HEK293 (cell line): ENCODE results near the gene ARL15.

Experiments
- HOXC10 ChIP-seq: sonication (generic); formaldehyde crosslinking; IDR thresholded peaks from 2 replicates; pipeline ENCODE4 v1.8.1; 2023; ENCODE audit warnings: mild to moderate bottlenecking, missing genetic modification reagents
- KLF10 ChIP-seq: fragments of 450-650 bp; IDR thresholded peaks from 2 replicates; pipeline ENCODE4 v1.5.1; 2018; ENCODE audit warnings: missing biosample characterization, mild to moderate bottlenecking, missing genetic modification characterization
- KLF16 ChIP-seq: fragments of 450-650 bp; formaldehyde crosslinking; IDR thresholded peaks from 2 replicates; pipeline ENCODE4 v1.5.1; 2017; ENCODE audit warnings: missing biosample characterization, missing genetic modification characterization
- TSHZ1 ChIP-seq: fragments of 450-650 bp; formaldehyde crosslinking; IDR thresholded peaks from 2 replicates; pipeline ENCODE4 v1.5.1; 2016; ENCODE audit warnings: missing biosample characterization, missing genetic modification characterization, borderline replicate concordance
- ZBTB44 ChIP-seq: fragments of 450-650 bp; IDR thresholded peaks from 2 replicates; pipeline ENCODE4 v1.5.1; 2018; ENCODE audit warnings: missing biosample characterization, mild to moderate bottlenecking, missing genetic modification characterization
- ZNF112 ChIP-seq: fragments of 450-650 bp; formaldehyde crosslinking; IDR thresholded peaks from 2 replicates; pipeline ENCODE4 v1.5.0; 2017; ENCODE audit warnings: missing biosample characterization, missing genetic modification characterization
- ZNF121 ChIP-seq: fragments of 450-650 bp; formaldehyde crosslinking; IDR thresholded peaks from 2 replicates; pipeline ENCODE4 v1.5.1; 2016; ENCODE audit warnings: missing biosample characterization, missing genetic modification characterization
- ZNF184 ChIP-seq: fragments of 450-650 bp; IDR thresholded peaks from 2 replicates; pipeline ENCODE4 v1.5.1; 2018; ENCODE audit warnings: missing biosample characterization, mild to moderate bottlenecking, missing genetic modification characterization
- ZNF214 ChIP-seq: fragments of 450-650 bp; formaldehyde crosslinking; IDR thresholded peaks from 2 replicates; pipeline ENCODE4 v1.5.1; 2017; ENCODE audit warnings: missing biosample characterization, mild to moderate bottlenecking, missing genetic modification characterization, borderline replicate concordance
- ZNF26 ChIP-seq: fragments of 450-650 bp; formaldehyde crosslinking; IDR thresholded peaks from 2 replicates; pipeline ENCODE4 v1.5.1; 2016; ENCODE audit warnings: missing biosample characterization, missing genetic modification characterization
- ZNF274 ChIP-seq, 2 experiments: fragments of 200-500 bp in 1 of 2; fragments of 450-650 bp in 1 of 2; sonication (Bioruptor generic) in 1 of 2; formaldehyde crosslinking in 1 of 2; IDR thresholded peaks; 2 replicates each; pipeline versions ENCODE4 v1.5.1 to v1.6.1; 2014 to 2016; ENCODE audit warnings: borderline replicate concordance in 1 of 2, inconsistent platforms in 1 of 2, low read length in 1 of 2, missing biosample characterization in 1 of 2, missing genetic modification characterization in 1 of 2
- ZNF350 ChIP-seq: fragments of 450-650 bp; formaldehyde crosslinking; IDR thresholded peaks from 2 replicates; pipeline ENCODE4 v1.5.0; 2017; ENCODE audit warnings: missing biosample characterization, mild to moderate bottlenecking, missing genetic modification characterization
- ZNF394 ChIP-seq: fragments of 450-650 bp; formaldehyde crosslinking; IDR thresholded peaks from 2 replicates; pipeline ENCODE4 v1.5.1; 2016; ENCODE audit warnings: missing biosample characterization, missing genetic modification characterization, mild to moderate bottlenecking, moderate library complexity, borderline replicate concordance
- ZNF473 ChIP-seq: fragments of 450-650 bp; formaldehyde crosslinking; IDR thresholded peaks from 2 replicates; pipeline ENCODE4 v1.5.1; 2017; ENCODE audit warnings: missing biosample characterization, missing genetic modification characterization
- ZNF596 ChIP-seq: fragments of 450-650 bp; IDR thresholded peaks from 2 replicates; pipeline ENCODE4 v1.5.0; 2018; ENCODE audit warnings: missing biosample characterization, mild to moderate bottlenecking, missing genetic modification characterization, moderate library complexity
- ZNF600 ChIP-seq: fragments of 450-650 bp; formaldehyde crosslinking; IDR thresholded peaks from 2 replicates; pipeline ENCODE4 v1.5.1; 2016; ENCODE audit warnings: missing biosample characterization, missing genetic modification characterization
- ZNF623 ChIP-seq: fragments of 450-650 bp; formaldehyde crosslinking; IDR thresholded peaks from 2 replicates; pipeline ENCODE4 v1.5.1; 2016; ENCODE audit warnings: missing biosample characterization, missing genetic modification characterization
- ZNF624 ChIP-seq: fragments of 450-650 bp; formaldehyde crosslinking; IDR thresholded peaks from 2 replicates; pipeline ENCODE4 v1.5.1; 2017; ENCODE audit warnings: missing biosample characterization, missing genetic modification characterization
- ZNF660 ChIP-seq: fragments of 450-650 bp; IDR thresholded peaks from 2 replicates; pipeline ENCODE4 v1.5.1; 2018; ENCODE audit warnings: missing biosample characterization, mild to moderate bottlenecking, missing genetic modification characterization
- ZNF677 ChIP-seq: fragments of 450-650 bp; IDR thresholded peaks from 2 replicates; pipeline ENCODE4 v1.5.0; 2018; ENCODE audit warnings: missing biosample characterization, mild to moderate bottlenecking, missing genetic modification characterization, moderate library complexity
- ZNF701 ChIP-seq: fragments of 450-650 bp; formaldehyde crosslinking; IDR thresholded peaks from 2 replicates; pipeline ENCODE4 v1.5.1; 2016; ENCODE audit warnings: missing biosample characterization, missing genetic modification characterization
- ZNF830 ChIP-seq: fragments of 450-650 bp; IDR thresholded peaks from 2 replicates; pipeline ENCODE4 v1.5.0; 2018; ENCODE audit warnings: missing biosample characterization, missing genetic modification characterization, low read depth, mild to moderate bottlenecking, moderate library complexity
- ZSCAN30 ChIP-seq: fragments of 450-650 bp; IDR thresholded peaks from 2 replicates; pipeline ENCODE4 v1.5.1; 2018; ENCODE audit warnings: missing biosample characterization, mild to moderate bottlenecking, missing genetic modification characterization, moderate library complexity
- TF ChIP-seq, protein P1 (sequence below): fragments of 450-650 bp; formaldehyde crosslinking; IDR thresholded peaks from 2 replicates; pipeline ENCODE4 v1.5.1; 2017; ENCODE audit warnings: missing biosample characterization, missing genetic modification characterization
- TF ChIP-seq, protein P2 (sequence below): fragments of 450-650 bp; formaldehyde crosslinking; IDR thresholded peaks from 2 replicates; pipeline ENCODE4 v1.5.1; 2017; ENCODE audit warnings: missing biosample characterization, missing genetic modification characterization
- TF ChIP-seq, protein P3 (sequence below): fragments of 450-650 bp; formaldehyde crosslinking; IDR thresholded peaks from 2 replicates; pipeline ENCODE4 v1.5.1; 2016; ENCODE audit warnings: missing biosample characterization, missing genetic modification characterization

The ARL15 gene

DNA sequence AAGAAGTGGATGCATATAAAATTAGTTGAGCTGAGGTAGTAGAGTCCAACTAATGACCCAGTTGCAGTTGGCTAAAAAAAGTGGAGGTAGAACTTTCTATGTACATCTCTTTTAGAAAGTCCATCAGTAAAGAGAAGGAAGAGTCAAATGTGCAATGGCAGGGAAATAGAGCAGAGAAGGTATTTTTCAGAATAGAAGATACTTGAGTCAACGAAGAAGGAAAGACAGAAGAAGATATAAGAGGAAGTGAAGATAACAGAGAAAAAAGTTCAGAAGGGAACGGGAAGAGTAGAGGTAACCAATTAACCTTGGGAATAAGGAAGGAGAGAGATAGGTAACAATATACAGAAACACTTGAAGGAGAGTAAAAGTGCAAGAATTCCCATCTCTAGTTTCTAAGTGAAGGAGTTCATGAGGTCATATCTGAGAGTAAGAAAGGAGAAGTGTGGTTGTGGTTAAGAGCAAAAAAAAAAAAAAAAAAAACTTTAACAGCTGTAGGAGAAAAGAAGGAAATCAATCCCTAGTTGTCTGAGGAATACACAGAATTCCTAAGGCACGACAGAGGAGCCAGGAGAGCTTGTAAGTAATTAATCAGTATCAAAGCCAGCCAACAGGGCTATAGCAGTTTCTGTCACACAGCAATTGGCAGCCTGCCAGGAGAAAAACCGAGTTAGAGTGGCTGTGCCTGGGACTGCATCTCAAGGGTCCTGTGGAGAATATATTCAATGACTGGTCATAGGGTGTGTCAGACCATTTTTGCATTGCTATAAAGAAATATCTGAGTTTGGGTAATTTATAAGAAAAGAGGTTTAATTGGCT is 61.0 kb downstream of the ARL15 start (continued):
- TF ChIP-seq, protein P1, sequence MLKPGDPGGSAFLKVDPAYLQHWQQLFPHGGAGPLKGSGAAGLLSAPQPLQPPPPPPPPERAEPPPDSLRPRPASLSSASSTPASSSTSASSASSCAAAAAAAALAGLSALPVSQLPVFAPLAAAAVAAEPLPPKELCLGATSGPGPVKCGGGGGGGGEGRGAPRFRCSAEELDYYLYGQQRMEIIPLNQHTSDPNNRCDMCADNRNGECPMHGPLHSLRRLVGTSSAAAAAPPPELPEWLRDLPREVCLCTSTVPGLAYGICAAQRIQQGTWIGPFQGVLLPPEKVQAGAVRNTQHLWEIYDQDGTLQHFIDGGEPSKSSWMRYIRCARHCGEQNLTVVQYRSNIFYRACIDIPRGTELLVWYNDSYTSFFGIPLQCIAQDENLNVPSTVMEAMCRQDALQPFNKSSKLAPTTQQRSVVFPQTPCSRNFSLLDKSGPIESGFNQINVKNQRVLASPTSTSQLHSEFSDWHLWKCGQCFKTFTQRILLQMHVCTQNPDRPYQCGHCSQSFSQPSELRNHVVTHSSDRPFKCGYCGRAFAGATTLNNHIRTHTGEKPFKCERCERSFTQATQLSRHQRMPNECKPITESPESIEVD (tag by site-specific recombination), result peak; percentile 79
- TF ChIP-seq ZNF394 (no peak), ZNF677 (tag by site-specific recombination) (no peak), ZNF830 (tag by site-specific recombination) (peak; percentile 93), KLF16 (tag by site-specific recombination) (no peak), ZNF214 (tag by site-specific recombination) (peak; percentile 50; the same call in 1 of the 2 replicates), ZNF26 (tag by site-specific recombination) (no peak), TSHZ1 (tag by site-specific recombination) (no peak), ZNF184 (tag by site-specific recombination) (peak; percentile 78; the same call in 1 of the 2 replicates), ZNF473 (tag by site-specific recombination) (no peak), ZNF121 (tag by site-specific recombination) (no peak), ZNF624 (tag by site-specific recombination) (peak; percentile 73; the same call in 1 of the 2 replicates), ZNF112 (tag by site-specific recombination) (peak; percentile 57; the same call in 1 of the 2 replicates), KLF10 (tag by site-specific recombination) (peak; percentile 71), ZNF274 (IDR thresholded peaks at IDR 0.05; ENCODE audit: low read length) (no peak), ZNF274 (tag by site-specific recombination; IDR thresholded peaks at IDR 0.05; ENCODE audit: borderline replicate concordance) (no peak), ZNF660 (tag by site-specific recombination) (peak; percentile 92), ZNF623 (no peak), ZNF350 (peak; percentile 67), ZNF596 (tag by site-specific recombination) (0 out of 2 replicates have a peak, but pooled peaks have one; percentile 24), ZSCAN30 (no peak), HOXC10 (no peak), ZNF600 (tag by site-specific recombination) (no peak), ZBTB44 (tag by site-specific recombination) (peak; percentile 67), ZNF701 (tag by site-specific recombination) (no peak)
- TF ChIP-seq, protein P2, sequence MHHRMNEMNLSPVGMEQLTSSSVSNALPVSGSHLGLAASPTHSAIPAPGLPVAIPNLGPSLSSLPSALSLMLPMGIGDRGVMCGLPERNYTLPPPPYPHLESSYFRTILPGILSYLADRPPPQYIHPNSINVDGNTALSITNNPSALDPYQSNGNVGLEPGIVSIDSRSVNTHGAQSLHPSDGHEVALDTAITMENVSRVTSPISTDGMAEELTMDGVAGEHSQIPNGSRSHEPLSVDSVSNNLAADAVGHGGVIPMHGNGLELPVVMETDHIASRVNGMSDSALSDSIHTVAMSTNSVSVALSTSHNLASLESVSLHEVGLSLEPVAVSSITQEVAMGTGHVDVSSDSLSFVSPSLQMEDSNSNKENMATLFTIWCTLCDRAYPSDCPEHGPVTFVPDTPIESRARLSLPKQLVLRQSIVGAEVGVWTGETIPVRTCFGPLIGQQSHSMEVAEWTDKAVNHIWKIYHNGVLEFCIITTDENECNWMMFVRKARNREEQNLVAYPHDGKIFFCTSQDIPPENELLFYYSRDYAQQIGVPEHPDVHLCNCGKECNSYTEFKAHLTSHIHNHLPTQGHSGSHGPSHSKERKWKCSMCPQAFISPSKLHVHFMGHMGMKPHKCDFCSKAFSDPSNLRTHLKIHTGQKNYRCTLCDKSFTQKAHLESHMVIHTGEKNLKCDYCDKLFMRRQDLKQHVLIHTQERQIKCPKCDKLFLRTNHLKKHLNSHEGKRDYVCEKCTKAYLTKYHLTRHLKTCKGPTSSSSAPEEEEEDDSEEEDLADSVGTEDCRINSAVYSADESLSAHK, result peak; percentile 55; the same call in 1 of the 2 replicates
- TF ChIP-seq, protein P3, sequence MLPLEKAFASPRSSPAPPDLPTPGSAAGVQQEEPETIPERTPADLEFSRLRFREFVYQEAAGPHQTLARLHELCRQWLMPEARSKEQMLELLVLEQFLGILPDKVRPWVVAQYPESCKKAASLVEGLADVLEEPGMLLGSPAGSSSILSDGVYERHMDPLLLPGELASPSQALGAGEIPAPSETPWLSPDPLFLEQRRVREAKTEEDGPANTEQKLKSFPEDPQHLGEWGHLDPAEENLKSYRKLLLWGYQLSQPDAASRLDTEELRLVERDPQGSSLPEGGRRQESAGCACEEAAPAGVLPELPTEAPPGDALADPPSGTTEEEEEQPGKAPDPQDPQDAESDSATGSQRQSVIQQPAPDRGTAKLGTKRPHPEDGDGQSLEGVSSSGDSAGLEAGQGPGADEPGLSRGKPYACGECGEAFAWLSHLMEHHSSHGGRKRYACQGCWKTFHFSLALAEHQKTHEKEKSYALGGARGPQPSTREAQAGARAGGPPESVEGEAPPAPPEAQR (tag by site-specific recombination), result no peak
